T-helper 2 cell treated with Interferon-gamma antibody and Interleukin-4, amounts not matched to agents 100 ng/mL and 5 ng/mL, for 36 hours (primary cell): Measurements from ENCODE around the gene LRRC72. TPM values are rescaled to one million over a fixed set of nuclear protein-coding genes. Genes with fewer than 3 reads are reported as not detected.

Source experiments
- intact Hi-C: fragments of 100-400 bp; cut with micrococcal nuclease; formaldehyde crosslinking; loops from one replicate; pipeline ENCODE4 v1.15.1; 2023
- total RNA-seq: library from RNA; stranded (reverse); gene quantifications from 2 replicates; pipeline ENCODE4 v1.2.3, GENCODE V29; 2022

Gene LRRC72
- total RNA-seq, 1 donor from 2014 or later: not detected

GRCh38 chr7:16616122-16616521, 89.5 kb downstream of the LRRC72 start:
- intact Hi-C loops: no loop called here

DNA sequence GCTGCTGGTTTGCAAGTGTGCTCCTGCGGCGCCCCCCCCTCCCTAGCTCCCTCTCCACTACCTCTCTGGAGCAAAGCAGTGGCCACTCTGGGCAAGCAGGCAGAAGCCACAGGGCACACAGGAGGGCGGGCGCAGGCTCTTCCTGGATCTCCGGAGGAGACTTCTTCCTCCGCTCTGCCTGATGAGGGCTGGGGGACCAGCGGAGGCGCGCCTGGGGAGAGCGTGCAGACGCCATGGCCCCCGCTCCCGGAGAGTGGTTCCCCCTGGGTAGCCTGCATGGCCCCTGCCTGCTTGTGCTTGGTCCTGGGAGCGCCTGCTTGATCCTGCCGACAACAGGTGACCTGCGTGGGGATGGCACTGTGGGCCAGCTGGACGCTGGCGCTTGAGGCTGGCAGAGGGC, 89.9 kb downstream of the LRRC72 start:
- intact Hi-C loops: no loop called here

DNA sequence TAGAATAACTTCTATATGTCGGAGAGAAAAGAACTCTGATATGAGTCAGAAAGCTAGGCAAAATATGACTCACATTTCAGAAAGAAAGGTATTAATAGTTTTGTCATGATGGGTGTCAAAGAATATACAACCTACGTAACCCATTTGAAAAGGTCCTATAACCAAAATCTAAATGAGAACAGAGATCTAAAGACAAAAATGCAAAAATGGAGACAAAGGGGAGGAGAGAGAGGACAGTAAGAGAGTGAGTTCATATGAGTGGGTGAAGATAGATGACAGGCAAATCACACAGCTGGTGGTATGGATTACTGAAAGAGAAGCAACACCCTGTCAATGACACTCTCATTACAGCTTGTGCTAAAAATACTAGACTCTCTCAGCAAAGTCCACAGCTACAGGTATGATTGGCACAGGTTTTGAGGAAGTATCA, 93.4 kb downstream of the LRRC72 start:
- intact Hi-C loops: loop anchor here (2.0 kb wide), 1 partner anchor 25 kb away; the partner anchor contains the start of gene ANKMY2

GRCh38 chr7:16626388-16626787, 99.8 kb downstream of the LRRC72 start:
- intact Hi-C loops: no loop called here

GRCh38 chr7:16627236-16627635, 100.6 kb downstream of the LRRC72 start:
- intact Hi-C loops: no loop called here

GRCh38 chr7:16630654-16631053, 104.0 kb downstream of the LRRC72 start:
- intact Hi-C loops: no loop called here

Other genes with a start within 250 kb of the LRRC72 start
- 1.1 and 1.2 TPM in 2 replicates for gene CRPPA, start 105.3 kb upstream of the LRRC72 start, total RNA-seq
- not detected in 2 replicates for gene SOSTDC1, start 61.1 kb upstream of the LRRC72 start, total RNA-seq
- gene ANKMY2, start 118.9 kb downstream of the LRRC72 start, total RNA-seq: 9.8 TPM in 2 replicates
- gene BZW2, start 119.4 kb downstream of the LRRC72 start, total RNA-seq: 53.6 and 59.9 TPM in 2 replicates
- gene TSPAN13, start 226.9 kb downstream of the LRRC72 start, total RNA-seq: 0.57 and 1.1 TPM in 2 replicates